Loucy (cell line): ENCODE measurements around the gene SERAC1.

Experiments
- H2AFZ ChIP-seq: fragments of 200-600 bp; sonication (generic); 2 replicates; pipeline ENCODE4 v1.6.0; 2016; ENCODE audit warnings: antibody characterized with exemption, mild to moderate bottlenecking, low read length, moderate library complexity
- H3F3A ChIP-seq: fragments of 200-600 bp; 2 replicates; pipeline ENCODE4 v1.6.0; 2016; ENCODE audit warnings: antibody characterized with exemption, low read depth, mild to moderate bottlenecking
- H3K27me3 ChIP-seq: fragments of 200-600 bp; sonication (generic); 2 replicates; pipeline ENCODE4 v1.6.1; 2014; ENCODE audit warnings: low read length, mild to moderate bottlenecking; ENCODE audit not compliant: insufficient read depth, poor library complexity, severe bottlenecking
- H3K36me3 ChIP-seq: fragments of 200-600 bp; sonication (generic); 2 replicates; pipeline ENCODE4 v1.6.1; 2016; ENCODE audit warnings: low read length; ENCODE audit not compliant: insufficient read depth
- H3K4me1 ChIP-seq: fragments of 200-600 bp; sonication (generic); 2 replicates; pipeline ENCODE4 v1.5.1; 2014; ENCODE audit warnings: low read length, mild to moderate bottlenecking; ENCODE audit not compliant: insufficient read depth, poor library complexity, severe bottlenecking
- H3K4me2 ChIP-seq: fragments of 200-600 bp; sonication (generic); 2 replicates; pipeline ENCODE4 v1.6.0; 2014; ENCODE audit warnings: antibody characterized with exemption, low read length, low read depth, mild to moderate bottlenecking; ENCODE audit not compliant: poor library complexity, severe bottlenecking
- H3K4me3 ChIP-seq: fragments of 200-600 bp; sonication (generic); 2 replicates; pipeline ENCODE4 v1.5.1; 2014; ENCODE audit warnings: low read length, mild to moderate bottlenecking, mixed read lengths; ENCODE audit not compliant: poor library complexity, severe bottlenecking
- H3K79me2 ChIP-seq: fragments of 200-600 bp; sonication (generic); 2 replicates; pipeline ENCODE4 v1.6.1; 2014; ENCODE audit warnings: low read length; ENCODE audit not compliant: insufficient read depth
- H3K9ac ChIP-seq: fragments of 200-600 bp; sonication (generic); 2 replicates; pipeline ENCODE4 v1.6.0; 2014; ENCODE audit warnings: mild to moderate bottlenecking, low read depth, low read length, moderate library complexity; ENCODE audit not compliant: poor library complexity, severe bottlenecking
- H3K9me2 ChIP-seq: fragments of 200-600 bp; sonication (generic); replicated peaks from 2 replicates; pipeline ENCODE4 v1.6.1; 2016; ENCODE audit warnings: low read depth, low read length, mixed read lengths
- H3K9me3 ChIP-seq: fragments of 200-600 bp; sonication (generic); 2 replicates; pipeline ENCODE4 v1.6.1; 2014; ENCODE audit warnings: mild to moderate bottlenecking, antibody characterized with exemption, low read length, low read depth; ENCODE audit not compliant: insufficient read depth
- H4K20me1 ChIP-seq: fragments of 200-600 bp; sonication (generic); 2 replicates; pipeline ENCODE4 v1.6.0; 2014; ENCODE audit warnings: antibody characterized with exemption, low read length, mild to moderate bottlenecking; ENCODE audit not compliant: insufficient read depth, poor library complexity, severe bottlenecking
- EZH2phosphoT487 ChIP-seq: fragments of 200-600 bp; IDR thresholded peaks from 2 replicates; pipeline ENCODE4 v1.6.1; 2018; ENCODE audit warnings: antibody characterized with exemption, mild to moderate bottlenecking, moderate library complexity, borderline replicate concordance
- TF ChIP-seq, protein P1 (sequence below): fragments of 200-600 bp; sonication (generic); conservative IDR thresholded peaks from 2 replicates; pipeline ENCODE4 v1.5.1; 2014; ENCODE audit warnings: mild to moderate bottlenecking, antibody characterized with exemption, low read length

The SERAC1 gene

DNA sequence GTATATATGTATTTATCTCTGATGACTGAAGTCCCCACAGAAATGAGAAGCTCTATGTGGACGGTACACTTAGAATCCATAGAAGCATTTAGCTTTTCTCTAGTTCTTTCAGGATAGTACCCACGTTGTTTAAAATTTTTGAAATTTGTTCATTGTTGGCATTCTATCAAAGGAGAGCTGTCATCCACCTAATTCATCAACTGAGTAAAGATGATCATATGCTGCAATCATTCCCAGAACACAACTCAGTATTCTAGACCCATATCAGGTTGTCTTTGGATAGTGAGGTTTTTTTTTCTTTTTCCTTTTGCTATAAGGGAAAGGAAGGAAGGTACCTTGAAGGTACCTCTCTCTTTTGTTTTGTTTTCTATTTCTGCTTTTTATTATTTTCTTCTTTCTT, 9.3 kb downstream of the SERAC1 start:
- no peak overlapping the region for H3K4me2 ChIP-seq
- no peaks in the 10 kb centered on the region for H3K9me3 ChIP-seq
- no peaks in the 10 kb centered on the region for H3K9me2 ChIP-seq
- TF ChIP-seq EZH2phosphoT487, result no peak
- TF ChIP-seq, protein P1, sequence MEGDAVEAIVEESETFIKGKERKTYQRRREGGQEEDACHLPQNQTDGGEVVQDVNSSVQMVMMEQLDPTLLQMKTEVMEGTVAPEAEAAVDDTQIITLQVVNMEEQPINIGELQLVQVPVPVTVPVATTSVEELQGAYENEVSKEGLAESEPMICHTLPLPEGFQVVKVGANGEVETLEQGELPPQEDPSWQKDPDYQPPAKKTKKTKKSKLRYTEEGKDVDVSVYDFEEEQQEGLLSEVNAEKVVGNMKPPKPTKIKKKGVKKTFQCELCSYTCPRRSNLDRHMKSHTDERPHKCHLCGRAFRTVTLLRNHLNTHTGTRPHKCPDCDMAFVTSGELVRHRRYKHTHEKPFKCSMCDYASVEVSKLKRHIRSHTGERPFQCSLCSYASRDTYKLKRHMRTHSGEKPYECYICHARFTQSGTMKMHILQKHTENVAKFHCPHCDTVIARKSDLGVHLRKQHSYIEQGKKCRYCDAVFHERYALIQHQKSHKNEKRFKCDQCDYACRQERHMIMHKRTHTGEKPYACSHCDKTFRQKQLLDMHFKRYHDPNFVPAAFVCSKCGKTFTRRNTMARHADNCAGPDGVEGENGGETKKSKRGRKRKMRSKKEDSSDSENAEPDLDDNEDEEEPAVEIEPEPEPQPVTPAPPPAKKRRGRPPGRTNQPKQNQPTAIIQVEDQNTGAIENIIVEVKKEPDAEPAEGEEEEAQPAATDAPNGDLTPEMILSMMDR, result no peak
- no peak overlapping the region for H3K4me3 ChIP-seq
- peaks cover 24% of the 10 kb centered on the region; the same call in 1 of the 2 replicates for H3K36me3 ChIP-seq
- no peak overlapping the region for H2AFZ ChIP-seq
- no peaks in the 10 kb centered on the region for H3K27me3 ChIP-seq
- no peaks in the 10 kb centered on the region for H4K20me1 ChIP-seq
- H3K79me2 ChIP-seq, result peaks cover 17% of the 10 kb centered on the region
- H3F3A ChIP-seq, result no peaks in the 10 kb centered on the region; the same call in 1 of the 2 replicates
- peaks cover 13% of the 10 kb centered on the region for H3K4me1 ChIP-seq
- H3K9ac ChIP-seq, result no peak overlapping the region

DNA sequence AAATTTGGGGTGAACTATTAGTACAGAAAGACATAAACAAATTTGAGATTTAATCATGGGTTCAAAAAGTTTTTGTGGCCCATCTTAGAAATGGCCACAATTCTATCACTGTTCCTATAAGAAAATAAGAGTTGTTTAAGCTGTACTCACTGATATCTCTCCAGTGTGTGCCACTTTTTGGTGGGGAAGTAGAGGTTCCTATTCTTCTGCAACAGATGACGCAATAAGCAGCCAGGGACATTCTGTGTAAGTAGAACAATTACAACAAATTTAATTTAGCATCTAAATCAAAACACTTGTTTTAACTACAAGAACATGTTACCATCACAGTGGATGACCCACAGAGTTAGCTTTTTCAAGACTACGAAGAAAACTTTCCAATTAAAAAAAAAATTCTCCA, 9.9 kb downstream of the SERAC1 start:
- Histone ChIP-seq H3K9ac (no peak overlapping the region), H3K4me2 (no peak overlapping the region), H3K79me2 (peaks cover 17% of the 10 kb centered on the region)

DNA sequence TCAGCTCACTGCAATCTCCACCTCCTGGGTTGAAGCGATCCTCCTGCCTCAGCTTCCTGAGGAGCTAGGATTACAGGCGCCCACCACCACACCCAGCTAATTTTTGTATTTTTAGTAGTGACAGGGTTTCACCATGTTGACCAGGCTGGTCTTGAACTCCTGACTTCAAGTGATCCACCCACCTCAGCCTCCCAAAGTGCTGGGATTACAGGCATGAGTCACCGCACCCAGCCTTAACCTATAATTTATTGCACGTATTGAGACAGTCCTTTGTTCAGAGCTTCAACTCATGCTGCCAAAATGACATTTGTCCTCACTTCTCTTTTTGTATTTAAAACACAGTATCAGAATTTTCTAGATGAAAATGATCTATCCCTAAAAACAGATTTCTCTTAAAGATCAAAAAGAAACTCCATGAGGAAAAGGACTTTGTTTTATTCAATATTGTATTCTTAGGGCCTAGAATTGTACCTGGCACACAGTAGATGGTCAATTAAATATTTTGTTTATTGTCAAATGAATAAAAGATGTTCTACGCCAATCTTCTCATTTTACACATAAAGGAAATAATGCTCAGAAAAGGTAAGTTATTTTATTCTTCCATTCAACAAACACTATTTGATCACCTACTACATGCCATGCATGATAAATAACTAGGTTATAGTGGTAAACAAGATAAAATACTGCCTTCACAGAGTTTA, 10.8 kb downstream of the SERAC1 start:
- no peak overlapping the region for H3K9ac ChIP-seq
- no peak overlapping the region for H3K4me3 ChIP-seq
- no peak overlapping the region for H2AFZ ChIP-seq
- H3K36me3 ChIP-seq, result peaks cover 32% of the 10 kb centered on the region; the same call in 1 of the 2 replicates
- peaks cover 12% of the 10 kb centered on the region for H3K79me2 ChIP-seq
- H3K4me1 ChIP-seq, result peaks cover 8% of the 10 kb centered on the region
- H3K4me2 ChIP-seq, result no peak overlapping the region
- H3F3A ChIP-seq, result no peaks in the 10 kb centered on the region; the same call in 1 of the 2 replicates
- H3K9me2 ChIP-seq, result no peaks in the 10 kb centered on the region
- no peaks in the 10 kb centered on the region for H4K20me1 ChIP-seq
- TF ChIP-seq, protein P1, result no peak
- TF ChIP-seq EZH2phosphoT487, result no peak
- H3K9me3 ChIP-seq, result no peaks in the 10 kb centered on the region
- no peaks in the 10 kb centered on the region for H3K27me3 ChIP-seq

More for the DNA sequence above, 9.9 kb downstream of the SERAC1 start:
- no peaks in the 10 kb centered on the region for H3K27me3 ChIP-seq
- no peaks in the 10 kb centered on the region for H3K9me3 ChIP-seq
- no peaks in the 10 kb centered on the region; the same call in 1 of the 2 replicates for H3F3A ChIP-seq
- TF ChIP-seq, protein P1, result no peak
- TF ChIP-seq EZH2phosphoT487, result no peak
- H3K4me3 ChIP-seq, result no peak overlapping the region
- peaks cover 27% of the 10 kb centered on the region; the same call in 1 of the 2 replicates for H3K36me3 ChIP-seq
- no peaks in the 10 kb centered on the region for H3K9me2 ChIP-seq
- no peaks in the 10 kb centered on the region for H4K20me1 ChIP-seq
- H2AFZ ChIP-seq, result no peak overlapping the region
- peaks cover 13% of the 10 kb centered on the region for H3K4me1 ChIP-seq
